Adrenal gland (tissue), 5 donors: ENCODE data around the gene SDK2.

ENCODE experiments used
- CTCF ChIP-seq, 6 experiments: fragments of 450-650 bp in 4 of 6; fragments of 200-600 bp in 2 of 6; sonication (generic) in 1 of 6; IDR thresholded peaks; 1 replicate in 5 of 6; 2 replicates in 1 of 6; pipeline versions ENCODE4 v1.5.1 to v1.8.0; 2016 to 2021; ENCODE audit warnings: antibody characterized with exemption in 6 of 6, mild to moderate bottlenecking in 2 of 6, moderate library complexity in 1 of 6
- POLR2A ChIP-seq, 2 donors: fragments of 450-650 bp; IDR thresholded peaks; one replicate each; pipeline ENCODE4 v1.6.1; 2017; ENCODE audit warnings: antibody characterized with exemption in 2 of 2, mild to moderate bottlenecking in 2 of 2, moderate library complexity in 1 of 2
- donor health status: DM: no; HTN: no; CAD: no.

- no peak for TF ChIP-seq CTCF (IDR thresholded peaks at IDR 0.05)
- no peak for TF ChIP-seq POLR2A (IDR thresholded peaks at IDR 0.05)
Observed at GRCh38 chr17:73378974-73379470, 265.2 kb downstream of the SDK2 start.
